CD4-positive, alpha-beta T cell treated with Interleukin-21 for 1 hour (primary cell): ENCODE data around the gene RETNLB.

Experiments
- DNase-seq: peaks from one replicate; pipeline ENCODE4 v3.0.0-alpha.2; 2020

Gene RETNLB, protein sequence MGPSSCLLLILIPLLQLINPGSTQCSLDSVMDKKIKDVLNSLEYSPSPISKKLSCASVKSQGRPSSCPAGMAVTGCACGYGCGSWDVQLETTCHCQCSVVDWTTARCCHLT

GRCh38 chr3:108757404-108757982 lies at the start of gene RETNLB:
TSS of gene RETNLB (minus strand) at chr3:108757410. CDS start at chr3:108757185, 225 bp downstream.
- DNase-seq: no peak

DNA sequence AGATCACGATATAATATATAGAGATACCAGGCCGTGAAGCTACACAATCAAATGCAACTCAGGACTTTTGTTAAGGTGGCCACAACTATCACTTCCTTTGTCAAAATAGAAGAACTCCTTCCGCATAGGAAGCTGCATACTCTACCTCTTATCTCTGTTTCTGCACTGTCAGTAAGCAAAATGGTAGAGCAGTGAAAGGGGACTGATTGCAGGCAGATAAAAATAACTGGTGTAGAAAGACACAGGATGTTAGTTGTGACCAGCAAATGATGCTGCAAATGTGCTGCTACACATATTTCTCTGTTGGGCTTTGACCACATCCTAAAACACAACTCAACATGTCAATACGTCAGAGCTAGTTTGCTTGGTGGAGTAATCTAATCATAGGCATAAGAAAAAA lies 49.1 kb upstream of the RETNLB start:
- peak; percentile 78 for DNase-seq

DNA sequence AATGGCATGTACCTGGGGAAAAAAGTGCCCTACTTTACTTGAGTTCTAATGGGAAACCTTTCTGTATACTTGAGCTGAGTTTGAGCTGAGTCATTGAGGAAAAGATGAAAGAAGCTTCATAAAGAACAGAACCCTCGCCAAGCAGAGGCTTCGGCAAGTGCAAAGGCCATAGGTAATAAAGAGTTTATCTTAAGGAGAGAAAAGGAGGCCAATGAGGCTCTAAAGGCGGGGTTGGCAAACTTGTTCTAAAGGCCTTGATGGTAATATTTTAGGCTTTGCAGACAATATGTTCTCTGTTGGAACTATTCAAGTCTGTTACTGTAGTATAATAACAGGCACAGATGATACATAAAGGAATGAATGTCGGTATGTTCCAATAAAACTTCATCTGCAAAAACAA lies 47.8 kb upstream of the RETNLB start:
- DNase-seq: no peak

GRCh38 chr3:108804437-108804836 lies 47.2 kb upstream of the RETNLB start:
- no peak for DNase-seq

- DNase-seq: no peak
These were observed 34.3 kb upstream of the RETNLB start for GRCh38 chr3:108791473-108791872.

- peak; percentile 40 for DNase-seq
These were observed 23.0 kb upstream of the RETNLB start for GRCh38 chr3:108780235-108780634.

DNA sequence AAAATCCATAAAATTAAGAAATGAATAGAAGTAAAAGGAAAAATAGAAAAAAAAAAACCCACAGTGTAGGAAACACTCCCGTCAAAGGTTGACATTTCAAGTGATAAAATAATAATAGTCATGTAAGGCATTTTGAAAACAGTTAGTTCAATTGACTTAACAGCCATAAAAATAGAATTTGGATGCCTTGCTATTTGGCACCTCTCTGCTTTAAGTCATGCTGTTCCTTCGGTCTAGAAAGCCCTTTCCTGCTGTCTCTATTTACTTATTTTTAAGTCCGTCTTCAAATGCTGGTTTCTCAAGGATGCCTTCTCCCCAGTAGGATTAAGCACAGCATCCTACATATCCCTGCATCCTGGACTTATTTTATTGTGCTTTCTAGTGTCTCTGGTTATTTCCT lies 22.3 kb upstream of the RETNLB start:
- DNase-seq: no peak

DNA sequence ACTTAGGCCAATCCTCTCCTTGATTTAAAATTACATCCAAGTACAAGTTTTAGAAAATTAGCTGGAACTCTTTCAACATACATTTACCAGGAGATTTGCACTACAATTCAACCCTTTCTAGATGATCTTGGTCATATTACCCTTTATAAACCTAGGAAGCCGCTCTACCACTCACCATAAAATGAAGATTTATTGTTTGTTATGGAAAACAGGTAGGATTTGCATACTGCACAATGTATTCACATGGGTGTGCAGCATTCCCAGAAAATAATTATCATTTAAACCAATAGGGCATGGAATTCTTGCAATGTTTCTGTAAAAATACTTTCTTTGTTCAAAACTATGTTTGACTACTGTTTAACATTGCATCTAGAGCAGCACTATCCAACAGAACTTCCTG lies 18.4 kb upstream of the RETNLB start:
- no peak for DNase-seq

DNA sequence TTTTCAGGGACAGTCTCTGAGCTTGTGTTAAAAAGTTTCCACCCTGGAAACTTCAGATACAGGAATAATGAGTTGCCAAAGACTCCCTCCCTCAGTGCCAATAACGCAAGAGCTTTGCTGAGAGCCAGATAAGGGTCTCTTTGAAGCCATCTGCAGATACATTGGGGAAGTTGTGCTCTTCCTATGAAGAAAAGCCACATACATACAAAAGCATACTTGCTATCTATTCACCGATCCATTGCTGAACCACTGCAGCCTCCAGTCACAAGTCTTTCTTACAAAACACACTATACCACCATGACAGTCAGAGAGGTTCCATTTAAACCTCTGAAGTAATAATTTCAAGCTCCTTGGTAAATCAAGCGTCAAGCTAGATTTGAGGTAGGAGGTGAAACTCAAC lies 10.0 kb upstream of the RETNLB start:
- DNase-seq: no peak

DNA sequence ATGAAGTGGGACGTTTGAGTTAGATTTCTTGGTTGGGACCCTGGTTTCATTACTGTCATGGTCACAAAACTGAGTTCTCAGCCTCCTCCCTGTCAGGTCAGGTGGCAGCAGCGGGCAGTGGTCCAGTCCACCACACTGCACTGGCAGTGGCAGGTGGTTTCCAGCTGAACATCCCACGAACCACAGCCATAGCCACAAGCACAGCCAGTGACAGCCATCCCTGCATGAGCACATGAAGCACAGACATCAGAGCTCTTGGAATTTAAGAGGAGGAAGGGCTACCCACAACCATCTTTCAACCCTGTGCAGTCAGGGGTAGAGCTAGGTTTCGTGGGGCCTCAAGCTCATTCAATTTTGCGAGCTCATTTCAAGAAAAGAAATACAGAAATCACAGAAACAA lies 1.5 kb downstream of the RETNLB start:
- DNase-seq: no peak

DNA sequence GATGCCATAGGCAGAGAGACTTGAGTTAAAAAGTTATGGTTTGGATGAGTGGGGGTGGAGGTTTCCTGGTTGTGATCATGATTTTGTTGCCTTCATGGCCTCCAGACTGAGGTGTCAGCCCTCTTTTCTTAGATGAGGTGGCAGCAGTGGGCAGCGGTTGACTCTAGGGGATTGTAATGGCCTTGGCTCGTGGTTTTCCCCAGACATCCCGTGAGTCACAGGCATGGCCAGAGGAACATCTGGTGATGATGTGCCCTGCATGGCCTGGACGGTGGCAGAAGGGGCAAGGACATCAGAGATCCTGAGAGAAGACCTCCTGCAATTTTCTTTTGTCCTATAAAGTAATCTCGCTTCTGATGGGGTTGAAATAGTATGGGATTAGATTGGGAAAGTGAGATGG lies 12.4 kb downstream of the RETNLB start:
- DNase-seq: no peak

GRCh38 chr3:108742929-108743328 lies 14.3 kb downstream of the RETNLB start:
- no peak for DNase-seq

DNA sequence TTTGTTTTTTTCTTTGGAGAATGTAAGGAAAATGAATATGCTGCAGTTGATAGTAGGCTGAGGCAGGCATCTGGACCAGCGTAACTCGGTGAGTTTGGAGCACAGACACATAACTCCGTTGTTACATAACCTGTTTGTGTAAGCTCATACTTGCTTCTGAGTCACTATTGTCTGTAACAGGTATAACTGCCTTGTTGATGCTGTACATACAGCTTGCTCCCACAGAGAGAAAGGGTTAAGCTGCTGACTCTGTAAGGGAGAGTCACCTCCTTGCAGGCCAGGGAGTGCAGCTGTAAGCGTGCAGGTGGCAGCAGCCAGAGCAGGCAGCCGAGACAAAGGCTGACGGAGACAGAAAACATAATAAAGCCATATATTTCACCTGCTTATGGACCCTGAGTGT lies 20.4 kb downstream of the RETNLB start:
- DNase-seq: no peak

DNA sequence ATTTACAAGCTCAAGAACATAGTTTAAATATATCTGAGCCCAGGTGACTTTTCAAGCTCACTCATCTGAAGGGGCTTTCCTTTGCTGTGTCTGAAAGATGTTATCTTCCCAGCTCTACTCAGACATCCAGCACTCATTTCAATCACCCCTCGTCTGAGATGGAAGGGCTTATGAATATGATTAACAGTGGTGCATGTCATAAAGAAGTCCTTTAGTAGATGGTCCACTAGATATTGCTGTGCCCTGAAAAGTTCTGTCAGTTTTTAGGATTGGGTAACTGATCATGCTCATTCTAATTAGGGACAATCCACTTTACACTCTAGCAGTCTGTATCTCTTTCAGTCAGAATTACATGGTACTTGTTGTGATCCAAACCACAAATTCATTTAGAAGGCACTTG lies 28.3 kb downstream of the RETNLB start:
- DNase-seq: no peak

GRCh38 chr3:108728105-108728504 lies 29.1 kb downstream of the RETNLB start:
- DNase-seq: no peak

GRCh38 chr3:108724101-108724500 lies 33.1 kb downstream of the RETNLB start:
- no peak for DNase-seq

GRCh38 chr3:108722724-108723123 lies 34.5 kb downstream of the RETNLB start:
- no peak for DNase-seq

GRCh38 chr3:108719178-108719806 lies 37.9 kb downstream of the RETNLB start:
- DNase-seq: no peak

DNA sequence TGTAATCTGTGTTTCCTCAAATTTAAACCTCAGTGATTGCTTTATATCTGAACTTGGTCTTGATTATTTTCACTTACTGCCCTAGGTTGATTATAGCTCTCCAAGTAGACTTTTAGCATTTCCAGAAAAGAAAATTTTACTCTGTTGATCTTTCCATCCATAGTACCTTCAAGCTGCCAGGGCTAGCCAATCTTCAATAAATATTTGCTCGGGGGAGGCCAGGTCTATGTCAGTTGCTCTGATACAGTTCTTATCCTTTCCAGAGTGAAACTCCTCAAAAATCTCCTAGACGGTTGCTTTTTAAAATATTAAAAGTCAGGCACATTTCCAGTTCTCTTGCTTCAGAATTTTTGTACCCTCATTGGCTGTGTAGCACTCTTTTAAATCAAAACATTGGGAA lies 38.8 kb downstream of the RETNLB start:
- no peak for DNase-seq

DNA sequence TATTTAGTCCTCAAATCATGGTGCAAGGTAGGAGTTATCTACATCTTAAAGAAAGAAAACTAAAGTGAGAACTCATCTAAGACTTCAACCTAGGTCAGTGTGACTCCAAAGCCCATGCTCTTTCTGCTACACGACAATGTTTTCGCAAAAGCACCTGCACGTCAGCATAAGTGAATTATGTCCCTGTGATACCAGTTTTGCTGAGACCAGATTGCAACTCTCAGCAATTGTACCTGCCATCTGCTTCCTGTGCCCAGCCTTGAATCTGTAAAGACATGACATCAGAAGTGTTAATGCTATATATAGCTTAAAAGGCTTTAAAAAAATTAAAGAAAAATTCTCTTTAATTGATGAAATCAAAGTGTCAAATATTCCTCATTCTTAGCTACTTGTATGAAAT lies 43.4 kb downstream of the RETNLB start:
- DNase-seq: no peak

- no peak for DNase-seq
These were observed 44.1 kb downstream of the RETNLB start for GRCh38 chr3:108713009-108713516.
